SK-N-SH (cell line): ENCODE data around the gene SPPL2C. TPM values are rescaled to one million over a fixed set of nuclear protein-coding genes. Genes with fewer than 3 reads are reported as not detected.

Source experiments
- FOXJ3 ChIP-seq: sonication (generic); formaldehyde crosslinking; IDR thresholded peaks from 2 replicates; pipeline ENCODE4 v1.5.1; 2020; ENCODE audit warnings: mild to moderate bottlenecking, missing genetic modification reagents
- FOXM1 ChIP-seq: IDR thresholded peaks from 2 replicates; pipeline ENCODE4 v1.4.0; 2012; ENCODE audit warnings: low read depth, mild to moderate bottlenecking
- IRF3 ChIP-seq: fragments of 150-350 bp; IDR thresholded peaks from 2 replicates; pipeline ENCODE4 v1.6.1; 2016; ENCODE audit warnings: mild to moderate bottlenecking, low read depth, low read length
- JUND ChIP-seq: IDR thresholded peaks from 2 replicates; pipeline ENCODE4 v1.4.0; 2012
- MEF2A ChIP-seq: IDR thresholded peaks from 2 replicates; pipeline ENCODE4 v1.4.0; 2012; ENCODE audit warnings: low read depth, borderline replicate concordance
- MXI1 ChIP-seq: IDR thresholded peaks from 2 replicates; pipeline ENCODE4 v1.6.1; 2012; ENCODE audit warnings: mild to moderate bottlenecking, low read depth, low read length, improper control_type of control experiment
- NFIC ChIP-seq: IDR thresholded peaks from 2 replicates; pipeline ENCODE4 v1.4.0; 2012; ENCODE audit warnings: borderline replicate concordance
- RAD21 ChIP-seq: IDR thresholded peaks from 2 replicates; pipeline ENCODE4 v1.6.1; 2012; ENCODE audit warnings: mild to moderate bottlenecking, low read length
- RCOR1 ChIP-seq: fragments of 150-350 bp; IDR thresholded peaks from 2 replicates; pipeline ENCODE4 v1.6.1; 2017; ENCODE audit warnings: antibody characterized with exemption, low read length
- REST ChIP-seq: IDR thresholded peaks from 2 replicates; pipeline ENCODE4 v1.6.1; 2012; ENCODE audit warnings: mild to moderate bottlenecking, low read depth, low read length, moderate library complexity
- RFX5 ChIP-seq: IDR thresholded peaks from 2 replicates; pipeline ENCODE4 v1.6.1; 2012; ENCODE audit warnings: mild to moderate bottlenecking, improper control_type of control experiment, low read length
- RXRA ChIP-seq: IDR thresholded peaks from 2 replicates; pipeline ENCODE4 v1.4.0; 2012; ENCODE audit warnings: low read depth, mild to moderate bottlenecking, borderline replicate concordance
- SIN3A ChIP-seq: IDR thresholded peaks from 2 replicates; pipeline ENCODE4 v1.6.1; 2012; ENCODE audit warnings: low read depth, mild to moderate bottlenecking, low read length, moderate library complexity, borderline replicate concordance
- TAF1 ChIP-seq: IDR thresholded peaks from 2 replicates; pipeline ENCODE4 v1.6.1; 2012; ENCODE audit warnings: low read depth, mild to moderate bottlenecking, low read length, moderate library complexity, borderline replicate concordance
- TCF12 ChIP-seq: IDR thresholded peaks from 2 replicates; pipeline ENCODE4 v1.4.0; 2012
- ZBTB33 ChIP-seq: IDR thresholded peaks from 2 replicates; pipeline ENCODE4 v1.4.0; 2012; ENCODE audit warnings: low read depth, borderline replicate concordance
- polyA plus RNA-seq, 3 experiments: library from polyadenylated mRNA; depleted of rRNA; stranded (reverse); fragments of >200 nt; gene quantifications; 2 replicates each; pipeline ENCODE4 v1.2.3, GENCODE V29; 2012

Gene SPPL2C
- polyA plus RNA-seq, 1 of the 3 experiments (the other 2 are of a cell fraction), result not detected

GRCh38 chr17:45826919-45827588, 17.6 kb upstream of the SPPL2C start (continued):
- no peak for TF ChIP-seq ZBTB33
- no peak for TF ChIP-seq JUND
- no peak for TF ChIP-seq REST
- no peak for TF ChIP-seq RXRA
- TF ChIP-seq MEF2A, result no peak
- TF ChIP-seq IRF3, result no peak
- TF ChIP-seq TCF12, result no peak
- TF ChIP-seq RFX5, result peak; percentile 44; the same call in 1 of the 2 replicates
- TF ChIP-seq RAD21, result no peak; the same call in 1 of the 2 replicates
- TF ChIP-seq FOXM1, result no peak
- TF ChIP-seq TAF1, result no peak
- peak; percentile 92 for TF ChIP-seq RCOR1
- TF ChIP-seq NFIC, result no peak
- no peak for TF ChIP-seq FOXJ3 (CRISPR knock-in tag)
- TF ChIP-seq MXI1, result peak; percentile 93
- no peak for TF ChIP-seq SIN3A
